NOMO-1 treated with dmso at 0.1 percent for 144 hours (cell line): ENCODE data around the gene PTPRO.

Source experiments
- DNase-seq: peaks from one replicate; lab custom pipeline; 2025; ENCODE audit not compliant: unreplicated experiment; lab: John Stamatoyannopoulos, UW

Gene PTPRO

GRCh38 chr12:15634010-15634683, 311.8 kb downstream of the PTPRO start:
- DNase-seq = no peak

- no peak for DNase-seq
Measured at GRCh38 chr12:15636060-15636890, 314.0 kb downstream of the PTPRO start.

GRCh38 chr12:15638231-15638630, 315.9 kb downstream of the PTPRO start:
- no peak for DNase-seq

- DNase-seq = no peak
Measured at GRCh38 chr12:15644700-15645099, 322.4 kb downstream of the PTPRO start.

- DNase-seq = no peak
Measured at GRCh38 chr12:15646581-15646980, 324.3 kb downstream of the PTPRO start.
